Glomerular endothelial cell (primary cell): Measurements from ENCODE around the gene HOXC6. TPM values are rescaled to one million over a fixed set of nuclear protein-coding genes. Genes with fewer than 3 reads are reported as not detected.

Experiments
- DNase-seq: peaks from one replicate; pipeline ENCODE4 v3.0.0-alpha.2; 2011; ENCODE audit warnings: low read depth, low spot score; ENCODE audit errors: extremely low read depth
- total RNA-seq: library from RNA; depleted of rRNA; stranded (reverse); fragments of >200 nt; gene quantifications from 2 replicates; pipeline ENCODE4 v1.2.3, GENCODE V29; 2015

HOXC6 gene
- total RNA-seq, 1 donor from 2014 or later, result 0.70 TPM

- DNase-seq, result no peak
These were observed 15.4 kb upstream of the HOXC6 start for GRCh38 chr12:54012631-54013409.

- DNase-seq, result no peak
These were observed 13.7 kb upstream of the HOXC6 start for GRCh38 chr12:54014377-54015017.

- no peak for DNase-seq
These were observed 13.0 kb upstream of the HOXC6 start for GRCh38 chr12:54015018-54015931.

- DNase-seq, result no peak
These were observed 12.2 kb upstream of the HOXC6 start for GRCh38 chr12:54016051-54016450.

GRCh38 chr12:54016478-54016964 lies 11.7 kb upstream of the HOXC6 start:
- no peak for DNase-seq

GRCh38 chr12:54017027-54017788 lies 11.0 kb upstream of the HOXC6 start:
- no peak for DNase-seq

- no peak for DNase-seq
These were observed 10.3 kb upstream of the HOXC6 start for GRCh38 chr12:54017878-54018467.

GRCh38 chr12:54018468-54018984 lies 9.7 kb upstream of the HOXC6 start:
- no peak for DNase-seq

- no peak for DNase-seq
These were observed 9.0 kb upstream of the HOXC6 start for GRCh38 chr12:54019091-54019811.

- DNase-seq, result no peak
These were observed 8.2 kb upstream of the HOXC6 start for GRCh38 chr12:54019924-54020590.

GRCh38 chr12:54020591-54021405 lies 7.4 kb upstream of the HOXC6 start:
- DNase-seq, result no peak

- DNase-seq, result no peak
These were observed 6.7 kb upstream of the HOXC6 start for GRCh38 chr12:54021432-54022013.

- DNase-seq, result no peak
These were observed 5.0 kb upstream of the HOXC6 start for GRCh38 chr12:54022960-54023884.

- DNase-seq, result no peak
These were observed 4.1 kb upstream of the HOXC6 start for GRCh38 chr12:54024127-54024526.

GRCh38 chr12:54024581-54025305 lies 3.5 kb upstream of the HOXC6 start:
- DNase-seq, result no peak
